Heart right ventricle (tissue), 16 donors: ENCODE data around the gene PTPN5. TPM values are rescaled to one million over a fixed set of nuclear protein-coding genes. Genes with fewer than 3 reads are reported as not detected.

Experiments
- ATAC-seq, 8 donors: fragments of 200-7000 bp; cut with Tn5 transposase; one replicate each; pipeline ENCODE4 v1.9.1; 2020; ENCODE audit warnings: mild to moderate bottlenecking in 8 of 8, moderate library complexity in 8 of 8, moderate number of reproducible peaks in 1 of 8
- DNase-seq, 2 donors: peaks; one replicate each; pipeline ENCODE4 v3.0.0-alpha.2; 2020
- H3K27ac ChIP-seq, 10 donors: fragments of 200-600 bp; sonication (generic) in 2 of 10; one replicate each; pipeline versions ENCODE4 v1.5.0 to v1.8.0; 2020 to 2022; ENCODE audit warnings: mild to moderate bottlenecking in 3 of 10
- H3K27me3 ChIP-seq, 7 donors: fragments of 200-600 bp; one replicate each; pipeline ENCODE4 v1.8.0; 2021 to 2022; ENCODE audit warnings: mild to moderate bottlenecking in 2 of 7
- H3K36me3 ChIP-seq, 9 donors: fragments of 200-600 bp; sonication (generic) in 1 of 9; one replicate each; pipeline versions ENCODE4 v1.5.0 to v1.8.0; 2020 to 2022; ENCODE audit warnings: mild to moderate bottlenecking in 2 of 9
- H3K4me1 ChIP-seq, 9 donors: fragments of 200-600 bp; sonication (generic) in 1 of 9; one replicate each; pipeline versions ENCODE4 v1.5.0 to v1.8.0; 2020 to 2022; ENCODE audit warnings: mild to moderate bottlenecking in 4 of 9
- H3K4me3 ChIP-seq, 10 donors: fragments of 200-600 bp; sonication (generic) in 2 of 10; one replicate each; pipeline versions ENCODE4 v1.5.0 to v1.8.0; 2020 to 2022; ENCODE audit warnings: mild to moderate bottlenecking in 7 of 10, moderate library complexity in 2 of 10
- H3K9me3 ChIP-seq, 11 donors: fragments of 200-600 bp in 10 of 11; sonication (generic) in 2 of 11; one replicate each; pipeline versions ENCODE4 v1.5.0 to v1.8.0; 2013 to 2022; ENCODE audit warnings: mild to moderate bottlenecking in 2 of 11, control low read depth in 1 of 11, moderate library complexity in 1 of 11
- WGBS, 2 donors: extraction: QIAGEN DNeasy Blood & Tissue Kit; methylation state at CpG; one replicate each; pipeline ENCODE4 v1.1.7; 2013; ENCODE audit warnings: inconsistent platforms in 1 of 2; 5-methylcytosine and 5-hydroxymethylcytosine counted together
- intact Hi-C, 10 donors: fragments of 100-400 bp; cut with DNase I; formaldehyde crosslinking; loops; one replicate each; pipeline versions ENCODE4 v1.11.1 to v1.14.2; 2022
- polyA plus RNA-seq, 2 donors: library from polyadenylated mRNA; stranded (reverse); fragments of 200-250 nt; gene quantifications; one replicate each; pipeline ENCODE4 v1.2.3, GENCODE V29; 2013
- total RNA-seq, 10 donors: library from RNA; stranded (reverse); fragmentation: NEBNext Ultra II Directional in 3 of 10; extraction: Animal tissue kit (Norgen Biotek cat#: 25700) in 3 of 10; gene quantifications; one replicate each; pipeline versions ENCODE4 v1.2.1 to v1.2.4, GENCODE V29; 2021 to 2023
- TF ChIP-seq, protein P1 (sequence below), 9 donors: fragments of 200-600 bp; sonication (generic) in 2 of 9; IDR thresholded peaks; one replicate each; pipeline versions ENCODE4 v1.5.0 to v1.8.0; 2021 to 2022; ENCODE audit warnings: antibody characterized with exemption in 9 of 9, mild to moderate bottlenecking in 5 of 9, moderate library complexity in 1 of 9
- donor health status: Arrhythmogenic right ventricular cardiomyopathy.
- donor health status: ischemic (EF 13 %, LVEDD 7.1; RV severe dilation, severe dysfunction).
- donor health status: healthy with polysubstance abuse.
- donor health status: DM: no; HTN: yes; CAD: no.
- donor health status: DM: no; HTN: no; CAD: no.
- donor health status: ischemic (EF 25% LVEDD 6.9; RV normal size, moderate dysfunction).
- donor health status: ischemic (EF 25% LVEDD 5.7; RV mildly dilated, moderate dysfunction).
- donor health status: healthy.
- donor health status: DM: yes; HTN: yes; CAD: no.
- donor health status: Ischemic cardiomyopathy.
- donor health status: ischemic (EF 35%, LVEDD 5.7; RV mildly dilated, moderate dysfunction).
- donor health status: nonischemic (EF 11% LVEDD 7.7; RV severe dilation, severe dysfunction).
- donor health status: DM: yes; HTN: yes; CAD: no.
- donor health status: PGD.
- donor health status: ischemic (EF 29% LVEDD 5.4; RV normal size, mild dysfunction).
- donor health status: nonischemic (EF 23%, LVEDD 6.1; RV moderate dilation, normal function).

Gene PTPN5
- total and polyA plus RNA-seq, 12 donors = 1.5 to 8.8 (median 3.6) TPM

DNA sequence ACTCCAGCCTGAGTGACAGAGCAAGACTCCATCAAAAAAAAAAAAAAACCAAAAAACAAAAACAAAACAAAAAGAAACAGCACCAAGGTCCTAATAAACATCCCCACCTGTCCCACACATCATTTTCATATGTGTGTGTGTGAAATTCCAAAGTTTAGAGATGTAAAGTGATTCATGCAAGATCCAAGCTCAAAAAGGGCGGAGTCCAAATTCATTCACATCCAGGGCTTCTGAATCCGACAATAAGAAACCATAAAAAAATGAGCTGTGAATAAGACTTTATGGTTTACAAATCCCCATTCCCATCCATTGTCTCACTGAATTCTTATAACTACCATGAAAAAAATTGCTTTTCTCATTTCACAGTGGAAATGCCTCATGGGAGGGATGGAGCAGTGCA lies 34.7 kb downstream of the PTPN5 start:
- DNase-seq = no peak
- H3K9me3 ChIP-seq = no peaks in the 10 kb centered on the region
- intact Hi-C loops = no loop called here
- ATAC-seq = no peak
- H3K4me3 ChIP-seq = no peak overlapping the region
- no peaks in the 10 kb centered on the region for H3K36me3 ChIP-seq
- TF ChIP-seq, protein P1, sequence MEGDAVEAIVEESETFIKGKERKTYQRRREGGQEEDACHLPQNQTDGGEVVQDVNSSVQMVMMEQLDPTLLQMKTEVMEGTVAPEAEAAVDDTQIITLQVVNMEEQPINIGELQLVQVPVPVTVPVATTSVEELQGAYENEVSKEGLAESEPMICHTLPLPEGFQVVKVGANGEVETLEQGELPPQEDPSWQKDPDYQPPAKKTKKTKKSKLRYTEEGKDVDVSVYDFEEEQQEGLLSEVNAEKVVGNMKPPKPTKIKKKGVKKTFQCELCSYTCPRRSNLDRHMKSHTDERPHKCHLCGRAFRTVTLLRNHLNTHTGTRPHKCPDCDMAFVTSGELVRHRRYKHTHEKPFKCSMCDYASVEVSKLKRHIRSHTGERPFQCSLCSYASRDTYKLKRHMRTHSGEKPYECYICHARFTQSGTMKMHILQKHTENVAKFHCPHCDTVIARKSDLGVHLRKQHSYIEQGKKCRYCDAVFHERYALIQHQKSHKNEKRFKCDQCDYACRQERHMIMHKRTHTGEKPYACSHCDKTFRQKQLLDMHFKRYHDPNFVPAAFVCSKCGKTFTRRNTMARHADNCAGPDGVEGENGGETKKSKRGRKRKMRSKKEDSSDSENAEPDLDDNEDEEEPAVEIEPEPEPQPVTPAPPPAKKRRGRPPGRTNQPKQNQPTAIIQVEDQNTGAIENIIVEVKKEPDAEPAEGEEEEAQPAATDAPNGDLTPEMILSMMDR (IDR thresholded peaks at IDR 0.05) = no peak
- WGBS, 2 donors = 83 to 90% methylated on average over 2 of the region's 2 CpGs
- H3K27me3 ChIP-seq = peaks cover 0 to 9% (median 0%) of the 10 kb centered on the region in 7 donors
- no peaks in the 10 kb centered on the region for H3K4me1 ChIP-seq
- no peak overlapping the region for H3K27ac ChIP-seq

DNA sequence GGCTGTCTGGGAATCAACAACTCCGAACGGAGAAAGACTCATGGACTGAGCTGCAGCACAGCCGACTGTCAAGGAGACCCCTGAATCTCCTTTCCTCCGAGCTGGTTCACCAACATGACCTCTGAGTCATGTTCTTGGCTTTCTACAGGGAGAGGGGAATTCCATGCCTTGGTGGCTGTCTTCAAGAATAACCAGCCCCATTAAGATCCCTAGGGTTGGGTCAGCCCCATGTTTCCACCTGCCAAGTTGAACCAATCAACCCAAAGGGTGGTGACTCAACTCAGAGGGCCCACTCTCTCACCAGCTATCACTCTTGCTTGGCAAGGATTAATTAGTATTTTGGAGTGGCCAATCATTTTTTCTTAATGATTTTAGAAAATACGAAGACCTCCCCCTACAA lies 37.3 kb downstream of the PTPN5 start:
- H3K4me1 ChIP-seq = peaks cover 0 to 5% (median 0%) of the 10 kb centered on the region in 9 donors
- H3K27me3 ChIP-seq = peaks cover 0 to 9% (median 0%) of the 10 kb centered on the region in 7 donors
- TF ChIP-seq, protein P1 (IDR thresholded peaks at IDR 0.05) = no peak
- DNase-seq = no peak
- intact Hi-C loops = no loop called here
- no peaks in the 10 kb centered on the region for H3K9me3 ChIP-seq
- ATAC-seq = no peak
- H3K36me3 ChIP-seq = no peaks in the 10 kb centered on the region
- 48 to 84% methylated on average over 5 of the region's 5 CpGs for WGBS, 2 donors
- H3K27ac ChIP-seq = no peak overlapping the region
- H3K4me3 ChIP-seq = no peak overlapping the region

DNA sequence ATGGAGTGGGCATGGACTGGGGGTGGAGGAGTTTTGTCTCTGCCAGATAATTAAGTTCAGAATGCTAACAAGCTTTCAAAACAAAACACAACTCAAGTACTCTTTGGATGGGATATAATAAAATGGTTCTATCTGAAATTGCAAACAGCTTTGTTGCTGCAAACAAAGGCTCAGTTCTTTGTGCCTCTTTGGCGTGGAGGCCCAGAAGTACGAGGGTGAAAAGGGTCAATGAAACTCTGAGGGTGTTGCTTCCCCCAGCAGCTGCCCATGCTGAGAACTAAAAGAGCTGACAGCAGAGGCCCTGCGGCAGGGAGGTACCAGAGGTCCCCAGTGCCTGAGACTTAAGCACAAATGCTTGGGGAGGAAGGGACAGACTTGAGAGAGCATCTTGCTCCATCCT lies 39.1 kb downstream of the PTPN5 start:
- intact Hi-C loops = no loop called here
- DNase-seq = no peak
- Histone ChIP-seq H3K4me1 (peaks cover 0 to 5% (median 0%) of the 10 kb centered on the region in 9 donors), H3K27me3 (peaks cover 0 to 6% (median 0%) of the 10 kb centered on the region in 7 donors), H3K4me3 (no peak overlapping the region), H3K27ac (no peak overlapping the region), H3K36me3 (no peaks in the 10 kb centered on the region), H3K9me3 (no peaks in the 10 kb centered on the region)
- 51 to 75% methylated on average over 3 of the region's 3 CpGs for WGBS, 2 donors
- TF ChIP-seq, protein P1 (IDR thresholded peaks at IDR 0.05) = no peak
- ATAC-seq = no peak

DNA sequence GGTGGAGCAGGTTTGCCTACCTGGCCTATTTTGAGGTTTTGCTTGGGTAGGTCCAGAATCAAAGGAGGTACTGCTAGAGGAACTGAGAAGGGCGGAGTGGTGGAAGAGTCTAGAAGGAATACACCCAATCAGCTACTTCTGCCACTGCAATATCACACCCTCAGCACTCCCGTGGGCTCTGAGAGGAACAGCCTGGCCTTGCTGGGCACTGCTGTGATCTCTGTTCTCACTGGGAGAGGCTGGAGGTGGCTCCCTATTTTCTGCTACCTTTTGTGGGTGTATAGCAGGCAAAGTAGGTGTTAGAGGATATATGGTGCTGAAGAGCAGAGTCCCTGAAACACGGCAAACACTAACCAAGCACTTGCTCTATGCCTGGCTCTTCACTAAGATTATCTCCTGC lies 40.7 kb downstream of the PTPN5 start:
- Histone ChIP-seq H3K4me1 (peaks cover 0 to 5% (median 0%) of the 10 kb centered on the region in 9 donors), H3K9me3 (no peaks in the 10 kb centered on the region), H3K36me3 (no peaks in the 10 kb centered on the region), H3K27ac (no peak overlapping the region), H3K27me3 (peaks cover 0 to 6% (median 0%) of the 10 kb centered on the region in 7 donors), H3K4me3 (no peak overlapping the region)
- DNase-seq (no peak), ATAC-seq (no peak)
- intact Hi-C loops = no loop called here
- 78 to 89% methylated on average over 3 of the region's 3 CpGs for WGBS, 2 donors
- TF ChIP-seq, protein P1 (IDR thresholded peaks at IDR 0.05) = no peak
